ENCODE measurements around the gene RBFOX1. TPM values are rescaled to one million over a fixed set of nuclear protein-coding genes. Genes with fewer than 3 reads are reported as not detected.

Gene RBFOX1
- total RNA-seq, 1 experiment from 2014 or later = not detected

- Histone ChIP-seq H3K27me3 (ENCODE audit: insufficient read depth, low read length) (no peaks in the 10 kb centered on the region), H3K27ac (ENCODE audit: low read depth, low read length) (no peak overlapping the region), H3K9me3 (ENCODE audit: control insufficient read depth in 1 of 2, insufficient read depth in 1 of 2, low read depth in 1 of 2, low read length in 2 of 2) (peaks cover 12% of the 10 kb centered on the region in 2 experiments; a peak in 2 of 4 replicates), H3K4me2 (ENCODE audit: low read length) (no peak overlapping the region), H3K4me1 (ENCODE audit: control insufficient read depth in 1 of 2, insufficient read depth in 2 of 2, low read length in 2 of 2) (no peaks in the 10 kb centered on the region), H3K9ac (ENCODE audit: low read length) (no peak overlapping the region), H3K4me3 (replicated peaks in 1 of 2; ENCODE audit: low read depth in 1 of 2, low read length in 2 of 2) (no peak overlapping the region), H3K79me2 (ENCODE audit: insufficient read depth, low read length) (no peaks in the 10 kb centered on the region), H3K36me3 (ENCODE audit: control insufficient read depth in 1 of 2, insufficient read depth in 2 of 2, low read length in 2 of 2) (no peaks in the 10 kb centered on the region), H3K9me2 (ENCODE audit: insufficient read depth) (no peaks in the 10 kb centered on the region), H2AFZ (ENCODE audit: low read depth, low read length, poor library complexity, severe bottlenecking) (no peak overlapping the region), H4K20me1 (ENCODE audit: insufficient read depth) (no peaks in the 10 kb centered on the region)
- DNase-seq (ENCODE audit: low read depth, low spot score) (no peak), ATAC-seq (no peak)
- no TSS peak for BruUV-seq (replicated peaks)
- ChIA-PET RAD21 (ENCODE audit: low non-redundant PET in 1 of 2, low total read pairs in 2 of 2, uncharacterized antibody in 2 of 2, unreplicated experiment in 2 of 2) (no interaction called here), POLR2A (no interaction called here), CTCF (no interaction called here)
- intact Hi-C loops (cut with micrococcal nuclease) = no loop called here
- TF ChIP-seq SIN3A (IDR thresholded peaks at IDR 0.05; ENCODE audit: low read depth) = no peak
- TF ChIP-seq EGR1 (IDR thresholded peaks at IDR 0.05; ENCODE audit: low read depth) = no peak
- TF ChIP-seq ZBTB33 (IDR thresholded peaks at IDR 0.05; ENCODE audit: extremely low read depth, insufficient replicate concordance, low read length) = no peak
- TF ChIP-seq ZNF274 (IDR thresholded peaks at IDR 0.05; ENCODE audit: low read depth, low read length) = no peak
- no peak for TF ChIP-seq FOSL1 (IDR thresholded peaks at IDR 0.05; ENCODE audit: low read depth)
Measured at GRCh38 chr16:7605812-7606211, 273.2 kb downstream of the RBFOX1 start.

- intact Hi-C loops (cut with micrococcal nuclease) = no loop called here
- RAD21 ChIA-PET (ENCODE audit: low non-redundant PET in 1 of 2, low total read pairs in 2 of 2, uncharacterized antibody in 2 of 2, unreplicated experiment in 2 of 2) = no interaction called here
- Histone ChIP-seq H2AFZ (ENCODE audit: low read depth, low read length, poor library complexity, severe bottlenecking) (no peak overlapping the region), H3K4me1 (ENCODE audit: control insufficient read depth in 1 of 2, insufficient read depth in 2 of 2, low read length in 2 of 2) (no peaks in the 10 kb centered on the region), H3K79me2 (ENCODE audit: insufficient read depth, low read length) (no peaks in the 10 kb centered on the region), H3K4me3 (replicated peaks in 1 of 2; ENCODE audit: low read depth in 1 of 2, low read length in 2 of 2) (no peak overlapping the region), H3K9me2 (ENCODE audit: insufficient read depth) (no peaks in the 10 kb centered on the region), H3K9ac (ENCODE audit: low read length) (no peak overlapping the region), H3K27me3 (ENCODE audit: insufficient read depth, low read length) (no peaks in the 10 kb centered on the region), H3K9me3 (ENCODE audit: control insufficient read depth in 1 of 2, insufficient read depth in 1 of 2, low read depth in 1 of 2, low read length in 2 of 2) (peaks cover 6 to 19% of the 10 kb centered on the region in 2 experiments; a peak in 2 of 4 replicates), H4K20me1 (ENCODE audit: insufficient read depth) (no peaks in the 10 kb centered on the region), H3K27ac (ENCODE audit: low read depth, low read length) (no peak overlapping the region), H3K36me3 (ENCODE audit: control insufficient read depth in 1 of 2, insufficient read depth in 2 of 2, low read length in 2 of 2) (no peaks in the 10 kb centered on the region), H3K4me2 (ENCODE audit: low read length) (no peak overlapping the region)
- ATAC-seq = no peak
- BruUV-seq (replicated peaks) = no TSS peak
- CTCF ChIA-PET = no interaction called here
- DNase-seq (ENCODE audit: low read depth, low spot score) = no peak
- POLR2A ChIA-PET = no interaction called here
- TF ChIP-seq SP1 (IDR thresholded peaks at IDR 0.05; ENCODE audit: low read depth) = no peak
- no peak for TF ChIP-seq ZBTB33 (IDR thresholded peaks at IDR 0.05; ENCODE audit: extremely low read depth, insufficient replicate concordance, low read length)
- no peak for TF ChIP-seq POLR2AphosphoS5 (IDR thresholded peaks at IDR 0.05; ENCODE audit: low read depth, low read length)
- TF ChIP-seq CBX3 (IDR thresholded peaks at IDR 0.05; ENCODE audit: low read depth) = no peak
- no peak for TF ChIP-seq CEBPB (IDR thresholded peaks at IDR 0.05; ENCODE audit: low read depth)
- TF ChIP-seq CTCF (IDR thresholded peaks at IDR 0.05 in 2 of 3, conservative IDR thresholded peaks at IDR 0.05 in 1 of 3; ENCODE audit: borderline replicate concordance in 1 of 3, insufficient read depth in 1 of 3, low read depth in 2 of 3, low read length in 2 of 3) = no peak
- TF ChIP-seq ZFX (IDR thresholded peaks at IDR 0.05) = no peak
- TF ChIP-seq YY1 (IDR thresholded peaks at IDR 0.05; ENCODE audit: extremely low read depth, insufficient replicate concordance, low read depth, low read length) = no peak
- TF ChIP-seq POLR2A (IDR thresholded peaks at IDR 0.05; ENCODE audit: borderline replicate concordance, extremely low read depth, insufficient read depth, insufficient read length) = no peak
- no peak for TF ChIP-seq EZH2 (IDR thresholded peaks at IDR 0.05)
- no peak for TF ChIP-seq ZNF274 (IDR thresholded peaks at IDR 0.05; ENCODE audit: low read depth, low read length)
- no peak for TF ChIP-seq ELF1 (IDR thresholded peaks at IDR 0.05; ENCODE audit: borderline replicate concordance, low read depth)
- no peak for TF ChIP-seq SRF (IDR thresholded peaks at IDR 0.05; ENCODE audit: low read depth)
- no peak for TF ChIP-seq SIN3A (IDR thresholded peaks at IDR 0.05; ENCODE audit: low read depth)
Measured at GRCh38 chr16:7612671-7613070, 280.0 kb downstream of the RBFOX1 start.
